T-helper 1 cell treated with Interleukin-12 subunit alpha and Interleukin-12 subunit beta and Interleukin-4 antibody, amounts not matched to agents 30 ng/mL and 1 ng/mL, for 36 hours (primary cell): ENCODE results near the gene F10. TPM values are rescaled to one million over a fixed set of nuclear protein-coding genes. Genes with fewer than 3 reads are reported as not detected.
"Not testable (repeated sequence)": the region's sequence is repeated elsewhere in the genome, so short reads cannot be mapped to it uniquely, and the experiment has no call there.

Source experiments
- intact Hi-C: fragments of 100-400 bp; cut with micrococcal nuclease; formaldehyde crosslinking; loops from one replicate; pipeline ENCODE4 v1.15.1; 2024
- total RNA-seq: library from RNA; stranded (reverse); gene quantifications from 2 replicates; pipeline ENCODE4 v1.2.3, GENCODE V29; 2022

Gene F10
- total RNA-seq: not detected in 2 replicates

GRCh38 chr13:113122550-113123225 lies at the start of gene F10:
Gene F10 (plus strand): TSS chr13:113122799. CDS start chr13:113122856, 57 bp downstream.
- intact Hi-C loops: no loop called here

GRCh38 chr13:113073942-113074341 lies 48.7 kb upstream of the F10 start:
- intact Hi-C loops: no loop called here

GRCh38 chr13:113074401-113074800 lies 48.2 kb upstream of the F10 start:
- intact Hi-C loops: no loop called here

GRCh38 chr13:113074876-113075275 lies 47.7 kb upstream of the F10 start:
- intact Hi-C loops: no loop called here

GRCh38 chr13:113075711-113076110 lies 46.9 kb upstream of the F10 start:
- intact Hi-C loops: no loop called here

- intact Hi-C loops: no loop called here
These were observed 45.8 kb upstream of the F10 start for GRCh38 chr13:113076681-113077401.

- intact Hi-C loops: no loop called here
These were observed 45.0 kb upstream of the F10 start for GRCh38 chr13:113077566-113077952.

GRCh38 chr13:113077953-113078901 lies 44.4 kb upstream of the F10 start:
- intact Hi-C loops: no loop called here

GRCh38 chr13:113078902-113079780 lies 43.5 kb upstream of the F10 start:
- intact Hi-C loops: no loop called here

- intact Hi-C loops: not testable (repeated sequence)
These were observed 42.9 kb upstream of the F10 start for GRCh38 chr13:113079781-113080080.

GRCh38 chr13:113080361-113080831 lies 42.2 kb upstream of the F10 start:
- intact Hi-C loops: no loop called here

- intact Hi-C loops: no loop called here
These were observed 41.6 kb upstream of the F10 start for GRCh38 chr13:113080901-113081521.

- intact Hi-C loops: no loop called here
These were observed 40.2 kb upstream of the F10 start for GRCh38 chr13:113082198-113083021.

- intact Hi-C loops: no loop called here
These were observed 39.6 kb upstream of the F10 start for GRCh38 chr13:113083022-113083373.

GRCh38 chr13:113083402-113084061 lies 39.1 kb upstream of the F10 start:
- intact Hi-C loops: no loop called here

GRCh38 chr13:113084094-113084942 lies 38.3 kb upstream of the F10 start:
- intact Hi-C loops: no loop called here

- intact Hi-C loops: no loop called here
These were observed 37.6 kb upstream of the F10 start for GRCh38 chr13:113084943-113085540.
